Stimulated activated CD8-positive, alpha-beta memory T cell treated with anti-CD3 and anti-CD28 coated beads, Interleukin-2, amount 100 ng/mL, for 48 hours (primary cell): Measurements from ENCODE around the gene KRTAP5-1.

Source experiments
- DNase-seq, 2 donors: peaks; one replicate each; pipeline ENCODE4 v3.0.0-alpha.2; 2020; ENCODE audit warnings: low read depth in 2 of 2

KRTAP5-1 gene

DNA sequence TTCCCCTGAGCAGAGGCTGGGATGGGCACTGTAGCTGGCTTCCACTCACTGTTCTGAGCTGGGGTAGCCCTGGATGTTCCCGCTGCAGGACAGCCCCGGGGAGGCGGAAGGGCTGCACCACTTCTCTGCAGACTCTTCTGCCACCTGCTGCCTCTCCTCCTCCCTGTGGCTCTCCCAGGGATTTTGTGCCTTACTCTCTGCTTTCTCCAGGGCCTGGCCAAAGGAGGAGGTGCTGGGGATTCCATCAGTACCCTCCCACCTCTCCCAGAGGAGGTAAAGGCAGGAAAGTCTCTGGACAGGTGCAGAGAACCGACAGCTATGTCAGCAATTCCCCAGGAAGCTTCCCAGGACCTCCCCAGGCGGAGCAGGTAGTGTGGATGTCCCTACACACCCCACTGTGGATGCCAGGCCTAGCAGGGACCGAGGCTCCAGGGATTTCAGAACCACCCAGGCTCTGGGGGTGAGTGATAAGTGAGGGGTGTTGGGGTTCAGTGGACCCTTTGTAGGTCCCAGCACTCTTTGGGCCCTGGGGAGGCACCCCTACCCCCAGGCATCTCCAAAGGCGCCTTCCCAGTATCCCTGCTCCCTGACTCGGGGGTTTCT, 24.3 kb downstream of the KRTAP5-1 start:
- no peak for DNase-seq

- DNase-seq: no peak
Observed at GRCh38 chr11:1560002-1560648, 25.0 kb downstream of the KRTAP5-1 start.

GRCh38 chr11:1559111-1559951, 25.8 kb downstream of the KRTAP5-1 start:
- DNase-seq: no peak

- no peak for DNase-seq
Observed at GRCh38 chr11:1558775-1559110, 26.3 kb downstream of the KRTAP5-1 start.

GRCh38 chr11:1557904-1558774, 26.9 kb downstream of the KRTAP5-1 start:
- no peak for DNase-seq

GRCh38 chr11:1557051-1557884, 27.8 kb downstream of the KRTAP5-1 start:
- DNase-seq: no peak

GRCh38 chr11:1556278-1556902, 28.7 kb downstream of the KRTAP5-1 start:
- DNase-seq: no peak

DNA sequence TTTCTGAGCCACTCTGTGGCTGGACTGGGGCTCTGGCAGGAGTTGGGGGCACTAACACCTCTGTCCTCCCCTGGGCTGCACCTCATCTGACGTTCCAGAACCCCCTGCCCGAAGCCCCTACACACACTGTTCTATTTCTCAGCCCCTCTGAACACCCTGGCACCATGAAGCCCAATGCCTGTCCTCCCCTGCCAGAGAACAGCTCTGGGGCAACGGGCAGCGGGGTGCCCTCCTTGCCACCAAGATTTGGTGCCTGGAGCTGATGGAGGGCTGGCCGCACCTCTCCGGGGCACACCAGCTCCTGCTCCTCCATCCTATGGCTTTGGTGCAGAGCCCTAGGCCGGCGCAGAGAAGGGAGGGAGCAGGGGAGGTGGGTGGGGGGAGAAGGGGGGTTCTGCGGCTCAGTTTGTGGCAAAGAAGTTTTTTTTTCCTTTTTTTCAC, 29.4 kb downstream of the KRTAP5-1 start:
- DNase-seq: no peak

DNA sequence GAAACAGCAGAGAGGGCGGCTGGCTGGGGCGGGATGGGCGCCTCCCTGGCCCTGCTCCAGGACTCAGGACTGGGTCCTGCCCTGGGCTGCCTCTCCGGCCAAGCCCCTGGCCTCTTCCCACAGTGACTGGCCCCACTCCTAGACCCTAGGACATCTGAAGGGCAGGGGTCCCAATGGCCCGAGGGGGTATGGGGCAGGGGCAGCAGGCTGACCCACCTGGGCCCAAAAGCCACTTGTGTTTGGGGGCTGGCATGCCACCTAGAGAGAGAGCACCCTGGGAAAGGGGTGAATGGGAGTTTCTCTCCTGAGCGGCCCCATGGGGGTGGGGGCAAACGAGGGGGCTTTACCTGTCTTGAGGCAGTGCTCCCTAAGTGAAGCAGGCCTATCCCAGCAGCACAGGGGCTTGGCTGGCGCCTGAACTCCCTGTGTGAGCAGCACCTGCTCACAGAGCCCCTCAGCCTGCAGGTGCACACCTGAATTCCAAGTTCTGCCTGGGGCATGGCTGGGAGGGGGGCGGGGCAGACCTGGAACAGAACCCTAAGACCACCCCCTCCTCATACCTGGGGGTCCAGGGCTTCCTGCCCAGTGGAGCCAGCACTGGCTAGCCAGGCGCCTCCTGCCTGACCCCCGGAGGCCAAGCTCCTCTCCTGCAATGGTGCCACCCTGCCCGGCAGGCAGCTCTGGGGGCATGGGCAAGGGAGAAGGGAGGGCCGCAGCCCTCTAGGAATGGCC, 29.9 kb downstream of the KRTAP5-1 start:
- no peak for DNase-seq

GRCh38 chr11:1553808-1554594, 31.1 kb downstream of the KRTAP5-1 start:
- no peak for DNase-seq

DNA sequence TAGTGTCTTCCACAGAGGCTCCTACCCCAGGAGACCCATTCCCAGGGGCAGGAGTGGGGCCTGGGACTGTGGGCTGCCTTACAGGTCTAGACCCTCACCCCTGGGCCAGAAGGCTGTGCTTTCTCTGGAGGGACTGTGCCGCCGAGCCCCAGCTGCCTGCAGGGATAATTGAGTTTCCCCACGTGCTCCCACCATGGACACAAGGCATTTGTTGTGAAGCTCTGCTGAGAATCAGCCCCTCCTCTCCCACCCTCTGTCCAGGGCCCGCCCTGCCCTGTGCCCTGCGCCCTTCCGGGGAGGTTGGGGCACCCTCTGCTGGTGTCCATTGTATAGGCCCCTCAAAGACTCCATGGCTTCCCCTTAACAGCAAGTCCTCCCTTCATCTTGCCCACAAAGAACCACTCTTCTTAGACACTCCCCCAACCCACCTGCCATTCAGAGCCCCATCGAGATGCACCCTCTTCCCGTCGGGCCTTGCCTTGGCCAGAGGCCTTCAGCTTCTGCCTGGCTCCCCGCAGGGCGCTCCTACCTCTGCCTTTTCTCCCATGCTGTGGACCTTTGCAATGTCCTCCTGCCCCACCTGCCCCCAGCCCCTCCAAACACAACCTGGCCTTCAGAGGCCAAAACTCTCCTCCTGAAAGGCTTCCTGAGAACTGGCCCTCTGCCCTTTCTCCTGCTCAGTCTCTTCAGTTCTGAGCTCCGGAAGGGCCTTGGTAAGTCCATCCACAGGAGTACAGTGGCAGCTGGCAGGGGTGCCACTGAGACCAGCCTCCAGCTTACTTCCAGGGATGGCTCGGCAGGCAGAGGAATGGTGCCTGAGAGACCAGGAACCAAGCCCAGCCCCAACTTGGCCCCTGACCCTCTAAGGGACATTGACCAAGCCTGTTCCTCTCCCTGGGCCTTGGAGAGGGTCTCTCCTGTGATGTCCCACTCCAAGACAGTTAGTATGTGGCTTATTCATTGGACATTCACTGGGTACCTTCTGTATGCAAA, 35.4 kb downstream of the KRTAP5-1 start:
- DNase-seq: no peak

- DNase-seq: no peak
Observed at GRCh38 chr11:1548221-1549070, 36.6 kb downstream of the KRTAP5-1 start.

DNA sequence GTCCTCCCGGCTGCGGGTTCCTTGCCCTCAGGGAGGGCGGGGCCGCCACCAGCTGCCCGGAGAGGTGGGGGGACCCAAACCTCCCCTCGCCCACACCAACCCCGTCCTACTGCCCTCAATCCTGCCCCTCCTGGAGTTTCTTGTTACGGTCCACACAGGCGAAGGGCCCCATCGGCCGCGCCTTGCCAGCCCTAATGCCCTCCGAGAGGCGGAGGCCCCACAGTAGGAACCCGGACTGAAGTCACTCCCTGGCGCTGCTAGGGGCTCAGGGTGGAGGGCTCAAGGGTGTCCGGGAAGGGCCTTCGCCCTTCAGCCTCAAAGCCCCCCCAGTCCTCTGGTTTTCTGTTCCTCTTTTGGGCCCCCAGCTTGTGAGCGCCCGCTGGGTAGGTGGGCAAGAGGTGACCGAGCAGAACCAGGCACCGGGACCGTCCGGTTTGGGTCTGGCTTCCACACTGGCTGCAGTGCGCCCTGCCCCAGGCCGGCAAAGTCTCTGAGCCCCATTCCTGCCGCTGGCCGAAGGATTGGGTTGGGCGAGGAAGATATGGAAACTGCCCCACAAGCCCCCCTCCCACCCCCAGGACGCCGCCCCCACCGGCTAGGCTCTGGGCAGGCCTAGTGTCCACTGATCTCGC, 37.5 kb downstream of the KRTAP5-1 start:
- DNase-seq: no peak

- peak; percentile 26 to 32 for DNase-seq
Observed at GRCh38 chr11:1546536-1547466, 38.3 kb downstream of the KRTAP5-1 start.

- no peak for DNase-seq
Observed at GRCh38 chr11:1546077-1546535, 39.0 kb downstream of the KRTAP5-1 start.
